Measurements from ENCODE around the gene WDR72.

DNA sequence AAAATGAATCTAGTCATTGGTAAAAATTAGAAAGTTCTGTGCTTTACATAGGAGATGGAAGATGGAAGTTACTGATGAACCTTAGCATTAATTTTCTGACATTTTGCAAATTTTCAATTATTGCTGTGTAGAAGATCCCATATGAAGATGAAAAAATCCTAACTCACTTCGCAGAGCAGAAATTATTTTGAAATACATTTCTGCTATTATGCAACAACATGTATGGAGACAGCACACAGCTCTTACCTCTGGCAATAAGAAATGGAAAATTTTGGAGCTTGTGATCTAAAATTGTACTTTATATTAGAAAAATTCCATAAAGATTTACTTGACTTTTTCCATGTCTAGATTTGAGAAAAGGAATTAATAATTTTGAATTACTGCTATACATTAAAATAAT lies 177.9 kb downstream of the WDR72 start:
- TF ChIP-seq, protein P1, sequence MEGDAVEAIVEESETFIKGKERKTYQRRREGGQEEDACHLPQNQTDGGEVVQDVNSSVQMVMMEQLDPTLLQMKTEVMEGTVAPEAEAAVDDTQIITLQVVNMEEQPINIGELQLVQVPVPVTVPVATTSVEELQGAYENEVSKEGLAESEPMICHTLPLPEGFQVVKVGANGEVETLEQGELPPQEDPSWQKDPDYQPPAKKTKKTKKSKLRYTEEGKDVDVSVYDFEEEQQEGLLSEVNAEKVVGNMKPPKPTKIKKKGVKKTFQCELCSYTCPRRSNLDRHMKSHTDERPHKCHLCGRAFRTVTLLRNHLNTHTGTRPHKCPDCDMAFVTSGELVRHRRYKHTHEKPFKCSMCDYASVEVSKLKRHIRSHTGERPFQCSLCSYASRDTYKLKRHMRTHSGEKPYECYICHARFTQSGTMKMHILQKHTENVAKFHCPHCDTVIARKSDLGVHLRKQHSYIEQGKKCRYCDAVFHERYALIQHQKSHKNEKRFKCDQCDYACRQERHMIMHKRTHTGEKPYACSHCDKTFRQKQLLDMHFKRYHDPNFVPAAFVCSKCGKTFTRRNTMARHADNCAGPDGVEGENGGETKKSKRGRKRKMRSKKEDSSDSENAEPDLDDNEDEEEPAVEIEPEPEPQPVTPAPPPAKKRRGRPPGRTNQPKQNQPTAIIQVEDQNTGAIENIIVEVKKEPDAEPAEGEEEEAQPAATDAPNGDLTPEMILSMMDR (IDR thresholded peaks at IDR 0.05; ENCODE audit: low read depth, low read length, poor library complexity, severe bottlenecking): no peak
- no peak for TF ChIP-seq EZH2phosphoT487 (IDR thresholded peaks at IDR 0.05; ENCODE audit: borderline replicate concordance, low read length)
